Loucy (cell line): Measurements from ENCODE around the gene PDE8B.

Experiments
- H2AFZ ChIP-seq: fragments of 200-600 bp; sonication (generic); 2 replicates; pipeline ENCODE4 v1.6.0; 2016; ENCODE audit warnings: antibody characterized with exemption, mild to moderate bottlenecking, low read length, moderate library complexity
- H3F3A ChIP-seq: fragments of 200-600 bp; 2 replicates; pipeline ENCODE4 v1.6.0; 2016; ENCODE audit warnings: antibody characterized with exemption, low read depth, mild to moderate bottlenecking
- H3K27me3 ChIP-seq: fragments of 200-600 bp; sonication (generic); 2 replicates; pipeline ENCODE4 v1.6.1; 2014; ENCODE audit warnings: low read length, mild to moderate bottlenecking; ENCODE audit not compliant: insufficient read depth, poor library complexity, severe bottlenecking
- H3K36me3 ChIP-seq: fragments of 200-600 bp; sonication (generic); 2 replicates; pipeline ENCODE4 v1.6.1; 2016; ENCODE audit warnings: low read length; ENCODE audit not compliant: insufficient read depth
- H3K4me1 ChIP-seq: fragments of 200-600 bp; sonication (generic); 2 replicates; pipeline ENCODE4 v1.5.1; 2014; ENCODE audit warnings: low read length, mild to moderate bottlenecking; ENCODE audit not compliant: insufficient read depth, poor library complexity, severe bottlenecking
- H3K4me2 ChIP-seq: fragments of 200-600 bp; sonication (generic); 2 replicates; pipeline ENCODE4 v1.6.0; 2014; ENCODE audit warnings: antibody characterized with exemption, low read length, low read depth, mild to moderate bottlenecking; ENCODE audit not compliant: poor library complexity, severe bottlenecking
- H3K4me3 ChIP-seq: fragments of 200-600 bp; sonication (generic); 2 replicates; pipeline ENCODE4 v1.5.1; 2014; ENCODE audit warnings: low read length, mild to moderate bottlenecking, mixed read lengths; ENCODE audit not compliant: poor library complexity, severe bottlenecking
- H3K79me2 ChIP-seq: fragments of 200-600 bp; sonication (generic); 2 replicates; pipeline ENCODE4 v1.6.1; 2014; ENCODE audit warnings: low read length; ENCODE audit not compliant: insufficient read depth
- H3K9ac ChIP-seq: fragments of 200-600 bp; sonication (generic); 2 replicates; pipeline ENCODE4 v1.6.0; 2014; ENCODE audit warnings: mild to moderate bottlenecking, low read depth, low read length, moderate library complexity; ENCODE audit not compliant: poor library complexity, severe bottlenecking
- H3K9me2 ChIP-seq: fragments of 200-600 bp; sonication (generic); replicated peaks from 2 replicates; pipeline ENCODE4 v1.6.1; 2016; ENCODE audit warnings: low read depth, low read length, mixed read lengths
- H3K9me3 ChIP-seq: fragments of 200-600 bp; sonication (generic); 2 replicates; pipeline ENCODE4 v1.6.1; 2014; ENCODE audit warnings: mild to moderate bottlenecking, antibody characterized with exemption, low read length, low read depth; ENCODE audit not compliant: insufficient read depth
- H4K20me1 ChIP-seq: fragments of 200-600 bp; sonication (generic); 2 replicates; pipeline ENCODE4 v1.6.0; 2014; ENCODE audit warnings: antibody characterized with exemption, low read length, mild to moderate bottlenecking; ENCODE audit not compliant: insufficient read depth, poor library complexity, severe bottlenecking
- CTCF ChIP-seq: fragments of 200-600 bp; sonication (generic); conservative IDR thresholded peaks from 2 replicates; pipeline ENCODE4 v1.5.1; 2014; ENCODE audit warnings: mild to moderate bottlenecking, antibody characterized with exemption, low read length
- EZH2phosphoT487 ChIP-seq: fragments of 200-600 bp; IDR thresholded peaks from 2 replicates; pipeline ENCODE4 v1.6.1; 2018; ENCODE audit warnings: antibody characterized with exemption, mild to moderate bottlenecking, moderate library complexity, borderline replicate concordance

PDE8B gene

GRCh38 chr5:77309140-77309539 is 98.7 kb downstream of the PDE8B start:
- TF ChIP-seq EZH2phosphoT487 = no peak
- TF ChIP-seq CTCF = no peak

GRCh38 chr5:77310494-77311213 is 100.2 kb downstream of the PDE8B start:
- H3K4me1 ChIP-seq = no peaks in the 10 kb centered on the region
- no peaks in the 10 kb centered on the region for H3K9me3 ChIP-seq
- no peaks in the 10 kb centered on the region for H3K36me3 ChIP-seq
- H3K4me3 ChIP-seq = no peak overlapping the region
- no peaks in the 10 kb centered on the region for H3K27me3 ChIP-seq
- H3F3A ChIP-seq = no peaks in the 10 kb centered on the region
- no peaks in the 10 kb centered on the region for H4K20me1 ChIP-seq
- no peaks in the 10 kb centered on the region for H3K79me2 ChIP-seq
- no peak overlapping the region for H3K4me2 ChIP-seq
- no peaks in the 10 kb centered on the region for H3K9me2 ChIP-seq
- H3K9ac ChIP-seq = no peak overlapping the region
- TF ChIP-seq EZH2phosphoT487 = no peak
- no peak for TF ChIP-seq CTCF
- H2AFZ ChIP-seq = no peak overlapping the region

More at GRCh38 chr5:77309140-77309539, 98.7 kb downstream of the PDE8B start:
- Histone ChIP-seq H3K4me1 (no peaks in the 10 kb centered on the region), H3K9me3 (no peaks in the 10 kb centered on the region), H3K79me2 (no peaks in the 10 kb centered on the region), H3K27me3 (no peaks in the 10 kb centered on the region), H4K20me1 (no peaks in the 10 kb centered on the region), H2AFZ (no peak overlapping the region), H3K4me2 (no peak overlapping the region), H3K9me2 (no peaks in the 10 kb centered on the region), H3F3A (no peaks in the 10 kb centered on the region), H3K4me3 (no peak overlapping the region), H3K9ac (no peak overlapping the region), H3K36me3 (no peaks in the 10 kb centered on the region)

GRCh38 chr5:77311214-77311571 is 100.7 kb downstream of the PDE8B start:
- no peaks in the 10 kb centered on the region for H3K79me2 ChIP-seq
- H3K4me1 ChIP-seq = no peaks in the 10 kb centered on the region
- no peaks in the 10 kb centered on the region for H3K9me2 ChIP-seq
- no peak overlapping the region for H3K4me2 ChIP-seq
- H4K20me1 ChIP-seq = no peaks in the 10 kb centered on the region
- no peak for TF ChIP-seq EZH2phosphoT487
- TF ChIP-seq CTCF = no peak
- no peaks in the 10 kb centered on the region for H3K27me3 ChIP-seq
- H3K4me3 ChIP-seq = no peak overlapping the region
- no peaks in the 10 kb centered on the region for H3K36me3 ChIP-seq
- H3K9ac ChIP-seq = no peak overlapping the region
- no peaks in the 10 kb centered on the region for H3F3A ChIP-seq
- no peak overlapping the region for H2AFZ ChIP-seq
- H3K9me3 ChIP-seq = no peaks in the 10 kb centered on the region
